Stomach (tissue), 9 donors: ENCODE data around the gene FBXL16. TPM values are rescaled to one million over a fixed set of nuclear protein-coding genes. Genes with fewer than 3 reads are reported as not detected.

Source experiments
- DNase-seq, 2 donors: peaks; one replicate each; pipeline versions ENCODE4 v3.0.0 to v3.0.0-alpha.2; 2013 to 2019
- H3K27ac ChIP-seq, 5 donors: fragments of 200-600 bp in 4 of 5; sonication (generic) in 4 of 5; one replicate each; pipeline ENCODE4 v1.5.1; 2013 to 2019; ENCODE audit warnings: mild to moderate bottlenecking in 1 of 5, moderate library complexity in 1 of 5
- H3K27me3 ChIP-seq, 3 donors: fragments of 200-600 bp; sonication (generic); one replicate each; pipeline ENCODE4 v1.5.1; 2017 to 2019; ENCODE audit warnings: mixed run types in 1 of 3
- H3K36me3 ChIP-seq, 4 donors: fragments of 200-600 bp; sonication (generic); 1 replicate in 3 of 4; 2 replicates in 1 of 4; pipeline ENCODE4 v1.5.1; 2016 to 2019
- H3K4me1 ChIP-seq, 4 donors: fragments of 200-600 bp; sonication (generic); one replicate each; pipeline ENCODE4 v1.5.1; 2016 to 2019
- H3K4me3 ChIP-seq, 4 donors: fragments of 200-600 bp; sonication (generic) in 3 of 4; one replicate each; pipeline ENCODE4 v1.5.1; 2016 to 2019; ENCODE audit warnings: mild to moderate bottlenecking in 1 of 4
- H3K9me3 ChIP-seq, 4 donors: fragments of 200-600 bp; sonication (generic); one replicate each; pipeline ENCODE4 v1.5.1; 2016 to 2019
- EP300 ChIP-seq: sonication (generic); formaldehyde crosslinking; IDR thresholded peaks from one replicate; pipeline ENCODE4 v1.6.1; 2017; ENCODE audit warnings: antibody characterized with exemption
- POLR2A ChIP-seq, 4 donors: fragments of 450-650 bp; IDR thresholded peaks; one replicate each; pipeline ENCODE4 v1.6.1; 2016; ENCODE audit warnings: antibody characterized with exemption in 4 of 4, control low read depth in 2 of 4, mild to moderate bottlenecking in 1 of 4, moderate library complexity in 1 of 4
- POLR2AphosphoS5 ChIP-seq, 3 donors: sonication (generic); formaldehyde crosslinking; IDR thresholded peaks; one replicate each; pipeline ENCODE4 v1.6.1; 2016; ENCODE audit warnings: antibody characterized with exemption in 3 of 3
- WGBS, 5 donors: extraction: QIAGEN DNeasy Blood & Tissue Kit in 3 of 5; methylation state at CpG; one replicate each; pipeline versions ENCODE4 v1.1.5 to v1.1.7; 2013 to 2018; 5-methylcytosine and 5-hydroxymethylcytosine counted together
- intact Hi-C: fragments of 100-400 bp; cut with DNase I; formaldehyde crosslinking; loops from one replicate; pipeline ENCODE4 v1.15.1; 2023; ENCODE audit warnings: low total_unique reads
- polyA plus RNA-seq, 3 donors: library from polyadenylated mRNA; stranded (reverse); fragments of 200-250 nt; gene quantifications; one replicate each; pipeline ENCODE4 v1.2.3, GENCODE V29; 2013
- total RNA-seq, 5 donors: library from RNA; depleted of rRNA; stranded (reverse); fragments of >200 nt; gene quantifications; one replicate each; pipeline versions ENCODE4 v1.1.0 to v1.2.3, GENCODE V29; 2014 to 2016
- TF ChIP-seq, protein P1 (sequence below), 7 experiments: fragments of 450-650 bp in 4 of 7; fragments of 200-600 bp in 3 of 7; sonication (generic) in 3 of 7; IDR thresholded peaks; one replicate each; pipeline ENCODE4 v1.5.1; 2016 to 2019; ENCODE audit warnings: antibody characterized with exemption in 7 of 7, control low read depth in 2 of 7, mild to moderate bottlenecking in 1 of 7
- donor health status: healthy with polysubstance abuse.
- donor health status: Bipolar disorder and iron deficiency.
- donor health status: healthy.

The FBXL16 gene
- total and polyA plus RNA-seq, 8 donors = 0.37 to 3.6 (median 0.72) TPM; not detected in 3

DNA sequence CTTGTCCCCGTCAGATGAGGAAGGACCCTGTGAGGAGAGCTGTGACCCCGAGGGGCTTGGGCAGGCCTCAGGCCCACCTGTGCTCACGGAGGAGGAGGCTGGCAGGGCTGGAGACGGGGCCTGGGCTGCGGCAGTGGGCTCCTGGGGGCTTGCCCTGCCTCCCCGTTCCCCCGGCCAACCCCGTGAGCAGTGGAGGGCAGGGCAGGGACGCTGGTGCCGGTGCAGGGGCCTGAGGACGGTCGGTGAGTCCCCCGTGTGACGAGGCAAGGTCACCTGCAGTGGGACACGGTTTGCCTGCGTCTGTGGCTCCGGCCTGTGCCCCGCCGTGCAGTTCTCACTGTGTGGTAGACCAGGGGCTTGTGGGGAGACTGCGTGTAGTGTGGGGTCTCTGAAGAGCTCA lies 46.0 kb downstream of the FBXL16 start:
- Histone ChIP-seq H3K4me3 (no peak overlapping the region), H3K9me3 (no peaks in the 10 kb centered on the region), H3K27ac (peak overlapping the region in 2 of 5 donors; percentile 68 to 83), H3K4me1 (peaks cover 14 to 26% (median 19%) of the 10 kb centered on the region in 4 donors), H3K36me3 (peaks cover 7 to 50% (median 41%) of the 10 kb centered on the region in 4 donors), H3K27me3 (no peaks in the 10 kb centered on the region)
- DNase-seq = no peak
- TF ChIP-seq POLR2A (IDR thresholded peaks at IDR 0.05) = no peak
- TF ChIP-seq POLR2AphosphoS5 (IDR thresholded peaks at IDR 0.05) = no peak
- TF ChIP-seq, protein P1, sequence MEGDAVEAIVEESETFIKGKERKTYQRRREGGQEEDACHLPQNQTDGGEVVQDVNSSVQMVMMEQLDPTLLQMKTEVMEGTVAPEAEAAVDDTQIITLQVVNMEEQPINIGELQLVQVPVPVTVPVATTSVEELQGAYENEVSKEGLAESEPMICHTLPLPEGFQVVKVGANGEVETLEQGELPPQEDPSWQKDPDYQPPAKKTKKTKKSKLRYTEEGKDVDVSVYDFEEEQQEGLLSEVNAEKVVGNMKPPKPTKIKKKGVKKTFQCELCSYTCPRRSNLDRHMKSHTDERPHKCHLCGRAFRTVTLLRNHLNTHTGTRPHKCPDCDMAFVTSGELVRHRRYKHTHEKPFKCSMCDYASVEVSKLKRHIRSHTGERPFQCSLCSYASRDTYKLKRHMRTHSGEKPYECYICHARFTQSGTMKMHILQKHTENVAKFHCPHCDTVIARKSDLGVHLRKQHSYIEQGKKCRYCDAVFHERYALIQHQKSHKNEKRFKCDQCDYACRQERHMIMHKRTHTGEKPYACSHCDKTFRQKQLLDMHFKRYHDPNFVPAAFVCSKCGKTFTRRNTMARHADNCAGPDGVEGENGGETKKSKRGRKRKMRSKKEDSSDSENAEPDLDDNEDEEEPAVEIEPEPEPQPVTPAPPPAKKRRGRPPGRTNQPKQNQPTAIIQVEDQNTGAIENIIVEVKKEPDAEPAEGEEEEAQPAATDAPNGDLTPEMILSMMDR (IDR thresholded peaks at IDR 0.05) = no peak
- no peak for TF ChIP-seq EP300
- intact Hi-C loops = loop anchor here (10.0 kb wide), 1 partner anchor 85 kb away; no protein-coding TSS in a partner anchor
- 80 to 92% (median 86%) methylated on average over 3 to 20 of the region's 20 CpGs for WGBS, 5 donors

DNA sequence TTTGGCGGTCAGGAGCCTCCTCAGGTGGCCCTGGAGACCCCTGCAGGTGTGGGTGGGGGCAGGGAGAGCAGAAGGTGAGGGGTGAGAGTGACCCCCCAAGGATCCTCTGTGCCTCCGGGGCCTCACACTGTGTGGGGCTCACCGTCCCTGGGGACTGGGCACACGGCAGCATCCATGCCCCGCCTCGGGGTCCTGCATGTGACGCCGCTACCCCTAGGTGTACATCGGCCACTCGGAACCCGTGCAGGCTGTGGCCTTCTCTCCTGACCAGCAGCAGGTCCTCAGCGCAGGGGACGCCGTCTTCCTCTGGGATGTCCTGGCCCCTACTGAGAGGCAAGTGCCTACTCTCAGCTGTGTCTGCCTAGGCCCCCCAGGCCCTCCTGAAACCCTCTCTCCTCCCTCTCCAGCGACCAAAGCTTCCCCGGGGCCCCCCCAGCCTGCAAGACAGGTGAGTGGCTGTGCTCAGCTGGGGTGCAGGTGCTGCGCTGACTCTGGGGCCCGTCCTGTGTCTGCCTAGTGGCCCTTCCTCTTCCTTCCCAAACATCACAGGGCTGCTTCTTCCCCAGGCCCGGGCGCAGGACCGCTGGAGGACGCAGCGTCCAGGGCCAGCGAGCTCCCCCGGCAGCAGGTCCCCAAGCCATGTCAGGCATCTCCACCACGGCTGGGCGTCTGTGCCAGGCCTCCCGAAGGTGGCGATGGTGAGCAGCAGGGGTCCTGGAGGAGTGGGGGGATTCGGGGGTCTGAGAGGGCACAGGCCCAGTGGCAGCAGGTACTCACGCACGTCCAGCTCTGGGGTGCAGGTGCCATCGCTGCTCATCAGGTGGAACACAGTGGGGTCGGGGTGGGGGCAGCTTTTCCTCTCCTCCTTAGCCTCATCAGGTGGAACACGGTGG lies 46.7 kb downstream of the FBXL16 start:
- H3K27me3 ChIP-seq = no peaks in the 10 kb centered on the region
- 89 to 100% (median 92%) methylated on average over 2 to 35 of the region's 35 CpGs for WGBS, 5 donors
- no peak for TF ChIP-seq POLR2AphosphoS5 (IDR thresholded peaks at IDR 0.05)
- TF ChIP-seq POLR2A (IDR thresholded peaks at IDR 0.05) = no peak
- TF ChIP-seq, protein P1 (IDR thresholded peaks at IDR 0.05) = no peak
- no peak for TF ChIP-seq EP300
- H3K4me3 ChIP-seq = no peak overlapping the region
- DNase-seq = no peak
- intact Hi-C loops = loop anchor here (10.0 kb wide), 1 partner anchor 84 kb away; no protein-coding TSS in a partner anchor
- H3K36me3 ChIP-seq = peaks cover 7 to 52% (median 44%) of the 10 kb centered on the region in 4 donors
- peaks cover 14 to 26% (median 19%) of the 10 kb centered on the region in 4 donors for H3K4me1 ChIP-seq
- H3K27ac ChIP-seq = no peak overlapping the region
- H3K9me3 ChIP-seq = no peaks in the 10 kb centered on the region

DNA sequence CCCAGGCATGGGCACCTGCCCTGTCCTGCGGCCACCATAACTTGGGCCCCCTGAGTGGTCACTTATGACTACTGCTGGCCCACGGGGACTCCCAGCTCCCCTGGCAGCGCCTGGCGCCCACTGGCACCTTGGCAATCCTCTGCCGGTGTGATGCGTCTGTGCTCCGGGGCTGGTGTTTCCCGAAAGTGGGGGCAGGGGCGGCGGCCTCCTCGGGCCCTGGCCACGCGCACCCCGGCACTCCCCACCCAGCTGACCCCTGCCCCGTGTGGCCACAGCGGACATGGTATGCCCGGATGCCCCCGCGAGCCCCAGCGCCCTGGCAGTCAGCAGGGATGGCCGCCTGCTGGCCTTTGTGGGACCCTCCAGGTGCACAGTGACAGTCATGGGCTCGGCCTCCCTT lies 48.1 kb downstream of the FBXL16 start:
- DNase-seq = no peak
- H3K4me3 ChIP-seq = no peak overlapping the region
- TF ChIP-seq EP300 (no peak), POLR2A (IDR thresholded peaks at IDR 0.05) (no peak), POLR2AphosphoS5 (IDR thresholded peaks at IDR 0.05) (no peak)
- TF ChIP-seq, protein P1 (IDR thresholded peaks at IDR 0.05) = no peak
- no peaks in the 10 kb centered on the region for H3K27me3 ChIP-seq
- WGBS, 5 donors = 92 to 98% (median 95%) methylated on average over 8 to 22 of the region's 22 CpGs
- H3K9me3 ChIP-seq = no peaks in the 10 kb centered on the region
- H3K27ac ChIP-seq = no peak overlapping the region
- intact Hi-C loops = loop anchor here (10.0 kb wide), 1 partner anchor 83 kb away; no protein-coding TSS in a partner anchor
- peaks cover 14 to 26% (median 19%) of the 10 kb centered on the region in 4 donors for H3K4me1 ChIP-seq
- H3K36me3 ChIP-seq = peaks cover 7 to 67% (median 55%) of the 10 kb centered on the region in 4 donors

DNA sequence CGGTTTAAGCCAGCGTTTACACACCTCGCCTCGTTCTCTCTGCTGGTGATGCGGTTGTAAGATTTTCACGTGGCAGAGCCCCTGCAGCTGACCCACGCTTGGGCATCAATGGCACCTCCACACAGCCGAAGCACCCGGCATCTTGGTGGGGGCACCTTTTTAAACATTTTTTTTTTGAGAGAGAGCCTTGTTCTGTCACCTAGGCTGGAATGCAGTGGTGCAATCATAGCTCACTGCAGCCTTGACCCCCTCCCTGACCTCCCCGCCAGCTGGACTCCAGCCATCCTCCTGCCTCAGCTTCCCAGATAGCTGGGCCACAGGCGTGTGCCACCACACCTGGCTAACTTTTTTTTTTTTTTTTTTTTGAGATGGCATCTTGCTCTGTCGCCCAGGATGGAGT lies 51.6 kb downstream of the FBXL16 start:
- H3K27me3 ChIP-seq = no peaks in the 10 kb centered on the region
- no peak for TF ChIP-seq POLR2AphosphoS5 (IDR thresholded peaks at IDR 0.05)
- TF ChIP-seq EP300 = no peak
- TF ChIP-seq POLR2A (IDR thresholded peaks at IDR 0.05) = no peak
- no peak for DNase-seq
- H3K27ac ChIP-seq = no peak overlapping the region
- intact Hi-C loops = loop anchor here (10.0 kb wide), 1 partner anchor 79 kb away; no protein-coding TSS in a partner anchor
- peaks cover 13 to 21% (median 19%) of the 10 kb centered on the region in 4 donors for H3K4me1 ChIP-seq
- peaks cover 7 to 73% (median 64%) of the 10 kb centered on the region in 4 donors for H3K36me3 ChIP-seq
- H3K9me3 ChIP-seq = no peaks in the 10 kb centered on the region
- H3K4me3 ChIP-seq = no peak overlapping the region
- 86 to 93% (median 90%) methylated on average over 12 of the region's 12 CpGs for WGBS, 5 donors
